HK-2 (cell line): Measurements from ENCODE around the gene ALG8.
"Not testable (repeated sequence)": the region's sequence is repeated elsewhere in the genome, so short reads cannot be mapped to it uniquely, and the experiment has no call there.

ENCODE experiments used
- DNase-seq: peaks from one replicate; pipeline ENCODE4 v3.0.0-alpha.2; 2018; ENCODE audit not compliant: unreplicated experiment

Gene ALG8

GRCh38 chr11:78139422-78140391, at the start of gene ALG8:
Gene ALG8, minus strand, starts transcription at chr11:78139626. Its CDS starts 38 bp downstream, at chr11:78139588.
- peak; percentile 88 for DNase-seq

- DNase-seq = peak; percentile 93
These were observed 49.1 kb upstream of the ALG8 start, which contains the start of the genes KCTD21 and USP35 for GRCh38 chr11:78188286-78189173. Gene KCTD21, minus strand, starts transcription at chr11:78188626. Its CDS starts 14,072 bp downstream, at chr11:78174554. Gene USP35, plus strand, starts transcription at chr11:78188919. Its CDS starts 7,327 bp downstream, at chr11:78196246.

DNA sequence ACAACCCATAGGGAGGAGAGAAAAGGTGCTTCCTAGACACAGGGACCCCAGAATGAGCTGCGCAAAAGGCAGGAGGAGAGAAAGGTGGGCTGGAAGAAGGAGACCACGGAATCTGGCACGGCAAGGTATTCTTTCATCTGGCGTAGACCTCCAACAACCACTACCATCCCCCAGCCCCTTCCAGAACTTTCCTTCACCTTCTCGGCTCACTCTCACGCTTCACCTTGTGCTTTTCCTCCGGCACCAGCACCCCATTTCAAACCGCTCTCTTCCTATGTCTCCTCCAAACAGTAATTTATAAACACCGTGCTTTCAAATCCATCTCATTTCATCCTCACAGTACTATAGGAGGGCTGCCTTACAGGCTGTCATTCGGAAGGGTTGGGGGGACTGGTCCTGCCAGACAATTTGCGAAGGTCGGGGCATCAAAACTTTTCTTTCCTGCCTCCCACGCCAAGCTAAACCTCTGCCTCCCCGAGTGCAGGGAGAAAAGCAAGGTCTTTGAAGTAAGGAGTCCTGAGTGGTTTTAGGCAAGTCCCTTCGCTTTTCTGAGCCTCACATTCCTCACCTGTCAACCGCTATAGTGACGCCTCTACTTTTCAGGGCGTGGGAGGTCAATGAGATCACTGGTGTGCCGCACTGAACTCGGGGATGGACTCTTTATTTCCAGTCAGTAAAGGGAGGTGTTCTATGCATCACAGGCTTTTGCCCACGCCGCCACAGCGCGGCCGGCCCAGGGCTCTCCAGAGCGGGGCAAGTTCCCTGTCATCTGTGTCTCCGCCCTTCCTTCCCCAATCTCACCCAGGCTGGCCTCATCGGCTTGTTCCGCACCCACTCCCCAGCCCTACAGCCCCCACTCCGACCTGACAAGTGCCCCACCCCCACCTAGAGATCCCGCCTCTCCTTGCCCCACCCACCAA, 48.2 kb upstream of the ALG8 start:
- no peak for DNase-seq

GRCh38 chr11:78181185-78181584, 41.8 kb upstream of the ALG8 start:
- DNase-seq = no peak

DNA sequence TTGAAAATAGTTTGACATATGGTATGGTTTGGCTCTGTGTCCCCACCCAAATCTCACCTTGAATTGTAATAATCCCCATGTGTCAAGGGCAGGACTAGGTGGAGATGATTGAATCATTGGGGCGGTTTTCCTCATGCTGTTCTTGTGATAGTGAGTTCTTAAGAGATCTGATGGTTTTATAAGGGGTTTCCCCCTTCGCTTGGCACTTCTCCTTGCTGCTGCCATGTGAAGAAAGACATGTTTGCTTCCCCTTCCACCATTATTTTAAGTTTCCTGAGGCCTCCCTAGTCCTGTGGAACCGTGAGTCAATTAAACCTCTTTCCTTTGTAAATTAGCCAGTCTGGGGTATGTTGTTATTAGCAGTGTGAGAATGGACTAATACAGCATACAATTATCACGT, 41.3 kb upstream of the ALG8 start:
- DNase-seq = no peak

DNA sequence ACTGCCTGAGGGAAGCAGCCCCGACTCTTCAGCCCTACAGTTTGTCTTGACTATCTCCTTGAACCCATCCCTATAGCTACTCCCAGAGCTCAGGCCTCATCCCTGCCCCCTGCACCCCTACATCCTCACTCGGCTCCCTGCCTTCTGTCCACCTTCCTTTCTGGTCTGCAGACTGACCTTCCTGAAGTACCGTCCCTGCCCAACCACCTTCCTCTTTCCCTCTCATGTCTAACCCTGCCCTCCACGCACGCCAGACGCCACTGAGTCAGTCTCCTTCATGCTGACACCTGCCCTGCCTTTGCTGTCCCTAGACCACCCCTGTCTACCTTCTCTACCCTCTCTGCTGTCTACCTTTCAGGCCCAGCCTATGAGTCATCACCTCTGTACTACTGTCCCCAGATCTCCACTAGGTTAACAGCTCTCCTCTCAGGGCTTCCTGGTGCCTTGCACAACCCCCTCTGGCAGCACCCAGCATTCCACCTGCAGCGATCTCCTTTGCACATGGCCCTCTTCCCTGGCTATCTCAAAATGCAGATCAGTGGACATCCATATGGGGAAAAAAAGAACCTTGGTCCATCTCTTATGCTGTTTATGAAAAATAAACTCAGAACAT, 40.1 kb upstream of the ALG8 start:
- DNase-seq = no peak

- no peak for DNase-seq
These were observed 37.8 kb upstream of the ALG8 start for GRCh38 chr11:78177216-78177615.

DNA sequence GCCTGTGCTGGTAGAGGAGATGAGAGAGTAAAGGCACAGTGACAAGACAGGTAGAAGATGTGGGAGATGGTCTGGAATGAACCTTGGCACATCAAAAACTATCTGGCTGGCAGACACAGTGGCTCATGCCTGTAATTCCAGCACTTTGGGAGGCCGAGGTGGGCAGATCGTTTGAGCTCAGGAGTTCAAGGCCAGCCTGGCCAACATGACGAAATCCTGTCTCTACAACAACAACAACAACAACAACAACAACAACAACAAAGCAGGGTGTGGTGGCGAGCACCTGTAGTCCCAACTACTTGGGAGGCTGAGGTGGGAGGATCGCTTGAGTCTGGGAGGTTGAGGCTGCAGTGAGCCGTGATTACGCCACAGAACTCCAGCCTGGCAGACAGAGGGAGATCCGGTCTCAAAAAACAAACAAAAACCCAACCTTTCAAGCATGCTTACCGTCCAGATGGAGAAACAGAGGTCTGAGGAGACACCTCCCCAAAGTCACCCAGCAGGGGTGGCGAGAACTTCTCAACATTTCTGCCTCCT, 37.2 kb upstream of the ALG8 start:
- DNase-seq = no peak

- DNase-seq = not testable (repeated sequence)
These were observed 36.4 kb upstream of the ALG8 start for GRCh38 chr11:78175862-78176261.

GRCh38 chr11:78171951-78172350, 32.5 kb upstream of the ALG8 start:
- DNase-seq = no peak

GRCh38 chr11:78170874-78171549, 31.6 kb upstream of the ALG8 start:
- DNase-seq = no peak

GRCh38 chr11:78170413-78170812, 31.0 kb upstream of the ALG8 start:
- no peak for DNase-seq

GRCh38 chr11:78168539-78169477, 29.4 kb upstream of the ALG8 start:
- DNase-seq = no peak

DNA sequence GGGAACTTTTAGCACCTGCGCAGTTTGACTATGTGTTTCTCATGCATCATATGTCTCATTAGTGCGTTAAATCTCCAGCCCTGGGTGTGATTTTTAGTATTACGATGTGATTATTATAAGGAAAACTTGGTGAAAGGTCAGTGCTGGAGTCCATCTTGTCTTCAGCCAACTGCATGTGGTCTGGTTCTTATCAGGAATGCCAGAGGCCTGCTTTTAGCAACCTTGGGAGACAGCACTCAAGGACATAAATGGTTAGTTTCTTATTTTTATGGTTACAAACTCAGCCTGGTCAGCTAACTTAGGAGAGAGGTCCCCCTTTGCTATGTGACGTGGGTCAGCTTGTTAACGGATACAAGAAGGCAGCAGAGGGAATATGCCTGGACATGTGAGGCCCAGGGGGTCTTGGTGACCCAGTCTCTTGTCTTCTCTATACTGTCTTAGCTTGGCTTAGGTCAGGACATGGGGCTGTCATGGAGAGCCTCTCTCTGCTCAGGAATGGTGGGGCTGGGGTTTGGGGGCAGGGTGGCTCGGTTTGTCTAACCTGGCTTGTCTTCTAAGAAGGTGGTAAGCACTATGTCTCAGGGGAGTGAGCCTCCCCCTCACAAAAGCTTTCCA, 27.5 kb upstream of the ALG8 start:
- no peak for DNase-seq

DNA sequence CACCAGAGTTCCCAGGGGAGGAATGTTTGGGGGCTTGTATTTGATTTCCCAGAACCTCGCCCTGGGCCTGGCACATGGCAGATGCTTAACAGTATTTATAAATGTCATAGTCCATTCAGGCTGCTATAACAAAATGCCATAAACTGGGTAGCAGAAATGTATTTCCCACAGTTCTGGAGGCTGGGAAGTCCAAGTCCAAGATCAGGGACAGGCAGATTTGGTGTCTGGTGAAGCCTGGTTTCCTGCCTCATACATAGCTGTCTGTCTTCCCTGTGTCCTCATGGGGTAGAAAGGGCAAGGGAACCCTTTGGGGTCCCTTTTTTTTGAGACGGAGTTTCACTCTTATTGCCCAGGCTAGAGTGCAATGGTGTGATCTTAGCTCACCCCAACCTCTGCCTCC, 25.0 kb upstream of the ALG8 start:
- no peak for DNase-seq

DNA sequence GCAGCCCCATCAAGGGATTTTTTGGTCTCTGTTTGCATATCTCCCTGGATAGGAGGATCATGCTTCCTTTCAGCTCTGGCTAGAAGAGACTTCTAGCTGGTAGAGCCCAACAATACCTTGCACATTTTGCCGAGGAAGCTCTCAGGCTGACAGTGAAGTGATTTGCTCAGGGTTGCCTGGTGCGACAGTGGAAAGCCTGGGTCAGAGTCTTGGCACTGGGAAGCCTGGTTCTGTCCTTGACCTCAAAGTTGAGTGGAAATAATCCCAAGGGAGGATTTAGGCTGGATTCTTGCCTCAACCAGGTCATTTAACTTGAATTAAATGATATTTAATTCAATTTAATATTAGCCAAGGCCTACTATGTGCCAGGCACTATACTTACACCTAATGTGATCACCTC, 24.4 kb upstream of the ALG8 start:
- no peak for DNase-seq

DNA sequence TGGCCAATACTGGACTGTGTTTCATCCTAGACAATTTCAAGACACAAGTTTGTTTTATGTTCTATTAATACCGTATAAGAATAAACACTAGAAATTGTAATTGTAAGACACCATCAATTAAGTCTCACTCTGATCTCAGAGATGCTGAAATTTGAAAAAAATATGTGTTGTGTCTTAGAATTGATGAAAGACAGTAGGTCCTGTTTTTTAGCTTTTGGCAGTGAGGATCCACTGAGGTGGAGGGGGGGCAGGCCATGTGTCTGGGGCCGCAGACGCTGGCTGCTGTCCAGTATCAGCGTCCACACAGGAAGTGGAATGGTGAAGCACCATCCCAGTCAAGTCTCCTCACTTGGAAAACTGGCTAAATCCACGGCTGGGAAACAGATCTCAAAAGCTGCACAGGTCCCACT, 22.5 kb upstream of the ALG8 start:
- no peak for DNase-seq

DNA sequence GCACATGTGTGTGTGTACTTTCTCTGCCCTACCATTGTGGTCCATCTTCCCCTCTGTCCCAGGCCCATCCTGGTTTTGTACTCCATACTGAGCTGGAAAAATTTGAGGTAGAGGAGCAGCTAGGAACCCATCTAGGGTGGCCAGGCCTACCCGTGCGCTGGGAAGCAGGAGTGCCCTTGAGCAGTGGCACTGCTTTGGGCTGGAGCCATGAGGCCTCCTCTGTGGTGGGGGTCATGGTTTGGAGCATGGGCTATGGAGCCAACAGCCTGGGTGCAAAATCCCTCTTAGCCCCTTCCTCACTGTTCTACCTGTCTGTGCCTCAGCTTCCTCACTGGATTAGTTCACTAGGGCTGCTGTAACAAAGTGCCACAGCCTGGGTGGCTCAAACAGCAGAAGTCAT, 21.9 kb upstream of the ALG8 start:
- DNase-seq = no peak
